Activated CD4-positive, CD25-positive, alpha-beta regulatory T cell treated with anti-CD3 and anti-CD28 coated beads, Interleukin-2, amount 50 U/mL, for 16 hours (primary cell): ENCODE measurements around the gene HPSE2.

Experiments
- DNase-seq: peaks from one replicate; pipeline ENCODE4 v3.0.0-alpha.2; 2020; ENCODE audit warnings: low read depth, low spot score

Gene HPSE2

GRCh38 chr10:98620503-98620902 lies 615.1 kb downstream of the HPSE2 start:
- DNase-seq, result no peak

GRCh38 chr10:98619446-98619845 lies 616.2 kb downstream of the HPSE2 start:
- DNase-seq, result no peak

- no peak for DNase-seq
Measured at GRCh38 chr10:98617906-98618520, 617.6 kb downstream of the HPSE2 start.

- DNase-seq, result no peak
Measured at GRCh38 chr10:98613446-98613845, 622.2 kb downstream of the HPSE2 start.

- DNase-seq, result no peak
Measured at GRCh38 chr10:98611436-98611835, 624.2 kb downstream of the HPSE2 start.

- DNase-seq, result no peak
Measured at GRCh38 chr10:98610836-98611235, 624.8 kb downstream of the HPSE2 start.

GRCh38 chr10:98610301-98610700 lies 625.4 kb downstream of the HPSE2 start:
- DNase-seq, result no peak

- DNase-seq, result no peak
Measured at GRCh38 chr10:98609265-98609664, 626.4 kb downstream of the HPSE2 start.

GRCh38 chr10:98608411-98608810 lies 627.2 kb downstream of the HPSE2 start:
- DNase-seq, result no peak

GRCh38 chr10:98602224-98602623 lies 633.4 kb downstream of the HPSE2 start:
- DNase-seq, result no peak

GRCh38 chr10:98599032-98599610 lies 636.5 kb downstream of the HPSE2 start:
- no peak for DNase-seq

- no peak for DNase-seq
Measured at GRCh38 chr10:98596404-98596803, 639.2 kb downstream of the HPSE2 start.

- DNase-seq, result no peak
Measured at GRCh38 chr10:98589691-98590090, 646.0 kb downstream of the HPSE2 start.

- DNase-seq, result no peak
Measured at GRCh38 chr10:98589007-98589406, 646.6 kb downstream of the HPSE2 start.

GRCh38 chr10:98587156-98587837 lies 648.4 kb downstream of the HPSE2 start:
- DNase-seq, result no peak

GRCh38 chr10:98586096-98586495 lies 649.6 kb downstream of the HPSE2 start:
- no peak for DNase-seq

GRCh38 chr10:98582363-98582762 lies 653.3 kb downstream of the HPSE2 start:
- DNase-seq, result no peak

GRCh38 chr10:98577578-98577977 lies 658.1 kb downstream of the HPSE2 start:
- no peak for DNase-seq

- DNase-seq, result no peak
Measured at GRCh38 chr10:98577168-98577567, 658.5 kb downstream of the HPSE2 start.

GRCh38 chr10:98576096-98576495 lies 659.6 kb downstream of the HPSE2 start:
- no peak for DNase-seq

GRCh38 chr10:98572594-98572993 lies 663.1 kb downstream of the HPSE2 start:
- no peak for DNase-seq

GRCh38 chr10:98570834-98571233 lies 664.8 kb downstream of the HPSE2 start:
- no peak for DNase-seq

GRCh38 chr10:98569853-98570252 lies 665.8 kb downstream of the HPSE2 start:
- no peak for DNase-seq
